Vagina (tissue), 2 donors: Measurements from ENCODE around the gene ACMSD.

ENCODE experiments used
- CTCF ChIP-seq, 3 experiments: fragments of 450-650 bp in 2 of 3; fragments of 200-600 bp in 1 of 3; sonication (generic) in 1 of 3; IDR thresholded peaks; one replicate each; pipeline ENCODE4 v1.5.1; 2017 to 2019; ENCODE audit warnings: antibody characterized with exemption in 3 of 3, mild to moderate bottlenecking in 2 of 3, moderate library complexity in 2 of 3
- POLR2A ChIP-seq, 2 donors: fragments of 450-650 bp; IDR thresholded peaks; one replicate each; pipeline ENCODE4 v1.6.1; 2017; ENCODE audit warnings: antibody characterized with exemption in 2 of 2, mild to moderate bottlenecking in 2 of 2, moderate library complexity in 2 of 2

GRCh38 chr2:134944975-134945374 is 106.6 kb downstream of the ACMSD start:
- TF ChIP-seq CTCF (IDR thresholded peaks at IDR 0.05) (no peak), POLR2A (IDR thresholded peaks at IDR 0.05) (no peak)
